GM19395 (cell line): ENCODE measurements around the gene TAF9.
"Not testable (repeated sequence)": the region's sequence is repeated elsewhere in the genome, so short reads cannot be mapped to it uniquely, and the experiment has no call there.

Experiments
- ATAC-seq: cut with Tn5 transposase; IDR thresholded peaks from one replicate; pipeline ENCODE4 v1.9.1; 2021; ENCODE audit warnings: mild to moderate bottlenecking, moderate library complexity; ENCODE audit not compliant: unreplicated experiment

The TAF9 gene

GRCh38 chr5:69341520-69342161 is 27.7 kb downstream of the TAF9 start:
- no peak for ATAC-seq

GRCh38 chr5:69335341-69335935 is 33.9 kb downstream of the TAF9 start:
- ATAC-seq = no peak

- peak; percentile 62 for ATAC-seq
Observed at GRCh38 chr5:69334793-69335268, 34.5 kb downstream of the TAF9 start.

GRCh38 chr5:69333668-69334315 is 35.5 kb downstream of the TAF9 start:
- not testable (repeated sequence) for ATAC-seq

- no peak for ATAC-seq
Observed at GRCh38 chr5:69331528-69332445, 37.5 kb downstream of the TAF9 start.

GRCh38 chr5:69329905-69330489 is 39.3 kb downstream of the TAF9 start:
- ATAC-seq = no peak

- ATAC-seq = no peak
Observed at GRCh38 chr5:69326365-69326764, 43.0 kb downstream of the TAF9 start.

- no peak for ATAC-seq
Observed at GRCh38 chr5:69317391-69317790, 51.9 kb downstream of the TAF9 start.

GRCh38 chr5:69315972-69316371 is 53.3 kb downstream of the TAF9 start:
- no peak for ATAC-seq
